ENCODE results near the gene VWA2.
"Not testable (repeated sequence)": the region's sequence is repeated elsewhere in the genome, so short reads cannot be mapped to it uniquely, and the experiment has no call there.

- not testable (repeated sequence) for TF ChIP-seq POLR2A (IDR thresholded peaks at IDR 0.05; ENCODE audit: low read length); CTCF (IDR thresholded peaks at IDR 0.05); JUNB (IDR thresholded peaks at IDR 0.05); TP53 (CRISPR knock-in tag; IDR thresholded peaks at IDR 0.05); HOXB13 (CRISPR knock-in tag; IDR thresholded peaks at IDR 0.05; ENCODE audit: low read depth)
- TF ChIP-seq, protein P1, sequence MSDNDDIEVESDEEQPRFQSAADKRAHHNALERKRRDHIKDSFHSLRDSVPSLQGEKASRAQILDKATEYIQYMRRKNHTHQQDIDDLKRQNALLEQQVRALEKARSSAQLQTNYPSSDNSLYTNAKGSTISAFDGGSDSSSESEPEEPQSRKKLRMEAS (IDR thresholded peaks at IDR 0.05): not testable (repeated sequence)
Observed at GRCh38 chr10:114333441-114333840, 94.4 kb downstream of the VWA2 start.

All from A549 (cell line).